T-helper 1 cell treated with Interleukin-12 subunit alpha and Interleukin-12 subunit beta and Interleukin-4 antibody, amounts not matched to agents 30 ng/mL and 1 ng/mL, for 36 hours (primary cell): ENCODE data around the gene UTS2R. TPM values are rescaled to one million over a fixed set of nuclear protein-coding genes. Genes with fewer than 3 reads are reported as not detected.

ENCODE experiments used
- intact Hi-C: fragments of 100-400 bp; cut with micrococcal nuclease; formaldehyde crosslinking; loops from one replicate; pipeline ENCODE4 v1.15.1; 2024
- total RNA-seq: library from RNA; stranded (reverse); gene quantifications from 2 replicates; pipeline ENCODE4 v1.2.3, GENCODE V29; 2022

UTS2R gene
- total RNA-seq, 1 donor from 2014 or later, result 0.15 TPM

DNA sequence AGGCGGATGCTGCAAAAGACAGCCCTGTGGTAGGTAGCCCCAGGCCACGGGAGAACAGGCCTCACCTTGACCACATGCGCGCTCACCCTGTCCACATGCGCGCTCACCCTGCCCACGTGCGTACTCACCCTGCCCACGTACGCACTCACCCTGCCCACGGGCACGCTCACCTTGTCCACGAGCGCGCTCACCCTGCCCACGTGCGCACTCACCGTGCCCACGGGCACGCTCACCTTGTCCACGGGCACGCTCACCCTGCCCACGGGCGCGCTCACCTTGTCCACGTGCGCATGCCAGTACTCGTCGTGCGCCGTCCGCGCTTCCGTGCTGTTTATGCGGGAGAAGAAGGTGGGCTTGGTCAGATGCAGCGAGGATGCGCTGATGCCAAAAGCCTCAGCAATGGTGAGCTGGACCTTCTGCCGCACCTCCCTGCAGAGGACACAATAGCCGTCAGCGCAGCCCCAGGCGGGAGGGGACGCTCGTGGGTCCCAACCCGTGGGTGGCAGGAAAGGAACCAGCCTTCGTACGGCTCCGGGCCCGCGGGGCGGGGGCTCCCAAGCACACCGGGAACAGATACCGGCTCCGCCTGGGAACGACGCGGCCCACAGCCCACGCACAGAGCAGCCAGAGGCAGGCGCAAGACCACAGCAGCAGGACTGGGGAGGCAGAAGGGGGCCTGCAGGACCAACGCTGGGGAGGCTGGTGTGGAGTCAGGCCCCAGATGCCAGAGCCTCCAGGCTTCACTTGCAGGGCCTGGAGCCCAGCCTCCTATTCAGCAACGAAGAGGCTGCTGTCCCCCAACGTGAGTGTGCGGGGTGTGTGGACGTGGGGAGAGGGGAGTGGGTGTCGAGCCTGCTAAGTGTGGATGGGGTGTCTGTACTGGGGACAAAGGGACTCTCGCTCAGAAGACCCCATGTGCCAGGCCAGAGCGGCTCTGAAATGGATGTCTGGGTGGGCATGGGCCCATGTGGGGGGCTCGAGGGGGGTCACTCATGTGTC lies 32.4 kb downstream of the UTS2R start:
- intact Hi-C loops, result no loop called here

DNA sequence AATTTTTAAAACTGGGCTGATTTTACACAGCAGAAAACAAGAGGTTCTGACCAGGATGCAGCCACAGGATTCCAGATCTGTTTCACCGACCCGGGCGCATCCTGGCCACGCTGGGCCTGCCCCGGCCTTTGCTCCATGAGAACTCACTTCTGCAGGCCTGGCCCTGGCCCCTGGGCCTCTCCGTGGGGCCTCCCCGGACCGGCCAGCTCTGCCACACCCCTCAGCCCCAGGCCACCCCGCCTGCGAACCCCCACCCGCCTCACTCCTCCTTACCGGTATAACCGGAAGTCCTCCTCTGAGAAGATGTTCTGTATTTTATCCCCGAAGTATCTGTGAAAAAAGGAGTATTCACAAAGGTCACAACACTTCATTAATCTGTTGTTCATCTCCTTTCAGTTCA lies 33.5 kb downstream of the UTS2R start:
- intact Hi-C loops, result no loop called here

DNA sequence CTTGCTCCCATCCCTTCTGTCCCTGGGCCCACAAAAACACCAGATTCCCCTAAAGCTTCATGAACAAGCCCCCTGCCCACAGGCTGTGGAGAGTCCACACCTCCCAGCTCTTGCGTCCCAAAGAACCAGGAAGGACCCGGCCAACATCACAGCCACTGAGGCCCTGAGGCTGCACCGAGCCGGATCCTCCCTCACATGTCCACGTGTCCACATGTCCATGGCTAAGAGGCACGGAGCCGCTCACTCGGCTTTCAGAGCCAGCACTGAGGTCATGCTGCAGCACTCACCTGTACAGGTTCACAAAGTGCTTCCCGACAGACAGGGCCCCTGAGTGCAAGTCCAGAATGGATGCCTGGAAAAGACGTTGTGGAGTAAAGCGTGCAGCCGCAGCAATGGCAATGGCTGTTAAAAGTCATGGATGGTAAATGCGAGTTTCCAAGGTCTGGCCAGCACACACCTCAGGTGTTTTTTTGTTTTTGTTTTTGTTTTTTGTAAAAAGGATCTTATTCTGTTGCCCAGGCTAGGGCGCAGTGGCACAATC lies 34.6 kb downstream of the UTS2R start:
- intact Hi-C loops, result no loop called here

DNA sequence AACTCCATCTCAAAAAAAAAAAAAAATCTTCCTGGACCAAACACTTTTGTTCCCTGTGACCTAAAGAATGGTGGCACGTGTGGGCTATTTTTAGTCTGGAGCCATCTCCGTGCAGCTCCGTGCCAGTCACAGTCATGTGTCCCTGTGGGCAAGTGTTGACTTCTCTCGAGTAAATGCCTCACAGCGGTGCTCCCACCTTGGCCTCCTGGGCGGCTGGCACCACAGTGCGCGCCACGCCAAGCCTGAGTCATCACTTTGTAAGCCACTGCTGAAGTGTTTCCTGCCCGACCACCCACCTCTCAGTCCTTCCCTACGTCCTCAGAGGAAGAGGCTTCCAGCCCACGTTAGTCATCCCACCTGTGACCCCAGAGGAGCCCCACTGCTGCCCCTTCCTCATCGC lies 35.7 kb downstream of the UTS2R start:
- intact Hi-C loops, result no loop called here

DNA sequence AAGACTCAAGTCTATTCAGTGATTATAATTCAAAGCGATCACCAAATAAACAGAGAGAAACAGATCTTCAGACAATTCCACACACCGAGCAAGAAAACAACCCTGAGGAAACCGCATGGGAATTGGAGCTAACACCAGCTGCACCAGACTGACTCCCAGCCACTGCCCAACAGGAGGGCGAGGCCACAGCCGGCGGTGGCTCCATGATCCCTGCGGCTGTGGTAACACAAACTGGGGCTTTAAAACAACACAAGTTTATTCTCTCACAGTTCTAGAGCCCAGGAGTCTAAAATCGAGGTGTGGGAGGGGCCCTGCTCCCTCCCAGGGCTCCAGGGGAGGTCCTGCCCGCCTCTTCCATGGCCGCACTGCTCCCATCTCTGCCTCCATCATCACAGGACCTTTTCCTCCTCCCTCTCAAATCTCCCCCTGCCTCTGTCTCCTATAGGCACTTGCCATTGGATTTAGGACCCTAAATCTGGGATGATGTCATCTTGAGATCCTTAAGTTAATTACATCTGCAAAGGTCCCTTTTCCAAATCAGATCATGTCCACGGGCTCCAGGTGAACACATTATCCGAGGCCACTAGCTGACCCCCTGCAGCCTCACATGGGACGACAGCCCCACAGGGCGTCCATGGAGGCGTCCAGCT lies 36.8 kb downstream of the UTS2R start:
- intact Hi-C loops, result no loop called here

DNA sequence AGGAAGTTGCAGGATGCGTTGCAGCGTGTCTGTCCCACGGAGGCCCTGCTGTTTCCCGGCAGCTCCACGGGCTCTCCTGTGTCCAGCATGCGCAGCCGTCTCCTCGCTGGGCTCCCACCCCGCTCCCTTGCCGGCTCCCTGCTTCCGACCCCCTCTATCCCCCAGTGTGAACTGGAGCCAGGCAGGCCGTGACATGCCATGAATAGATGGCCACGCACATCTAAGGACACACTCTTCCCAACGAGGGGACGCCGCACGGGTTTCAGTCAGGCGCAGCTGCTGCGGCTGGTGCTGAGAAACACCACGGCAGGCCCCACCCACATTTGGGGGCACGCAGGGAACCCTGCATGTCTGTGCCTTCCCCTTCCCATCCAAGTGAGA lies 37.4 kb downstream of the UTS2R start:
- intact Hi-C loops, result no loop called here

DNA sequence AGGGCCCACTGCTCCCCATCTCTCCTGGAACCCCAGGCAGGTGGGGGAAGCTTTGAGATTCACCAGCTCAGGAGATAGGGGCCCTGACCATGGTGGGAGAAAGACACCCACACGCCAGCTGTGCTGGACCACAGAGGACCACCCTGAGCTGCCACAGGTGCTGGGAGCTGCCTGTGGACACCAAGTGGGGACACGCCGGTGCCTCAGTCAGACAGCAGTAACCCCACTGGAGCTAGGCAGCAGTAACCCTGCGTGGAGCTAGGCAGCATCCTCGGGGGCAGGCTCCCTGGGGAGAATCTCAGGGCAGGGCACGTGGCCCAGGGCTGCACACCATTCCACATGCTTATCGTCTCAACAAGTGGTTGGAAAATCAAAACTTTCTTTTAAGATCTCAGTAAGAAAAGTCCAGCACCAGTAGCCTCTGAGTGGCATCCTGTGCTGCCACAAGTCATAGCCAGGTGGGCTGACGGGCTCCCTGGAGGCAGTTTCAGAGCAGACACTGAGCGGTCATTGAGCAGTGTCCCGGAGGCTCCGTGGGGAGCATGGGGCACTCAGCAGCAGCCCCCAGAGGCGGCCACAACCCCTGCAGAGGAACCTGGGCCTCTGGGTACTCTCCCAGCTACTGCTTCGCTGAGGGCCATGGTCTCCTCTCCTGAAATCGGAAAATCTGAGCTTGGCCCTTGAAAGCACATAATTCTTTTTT lies 38.6 kb downstream of the UTS2R start:
- intact Hi-C loops, result loop anchor here (10.0 kb wide), 1 partner anchor 205 kb away; no protein-coding TSS in a partner anchor

DNA sequence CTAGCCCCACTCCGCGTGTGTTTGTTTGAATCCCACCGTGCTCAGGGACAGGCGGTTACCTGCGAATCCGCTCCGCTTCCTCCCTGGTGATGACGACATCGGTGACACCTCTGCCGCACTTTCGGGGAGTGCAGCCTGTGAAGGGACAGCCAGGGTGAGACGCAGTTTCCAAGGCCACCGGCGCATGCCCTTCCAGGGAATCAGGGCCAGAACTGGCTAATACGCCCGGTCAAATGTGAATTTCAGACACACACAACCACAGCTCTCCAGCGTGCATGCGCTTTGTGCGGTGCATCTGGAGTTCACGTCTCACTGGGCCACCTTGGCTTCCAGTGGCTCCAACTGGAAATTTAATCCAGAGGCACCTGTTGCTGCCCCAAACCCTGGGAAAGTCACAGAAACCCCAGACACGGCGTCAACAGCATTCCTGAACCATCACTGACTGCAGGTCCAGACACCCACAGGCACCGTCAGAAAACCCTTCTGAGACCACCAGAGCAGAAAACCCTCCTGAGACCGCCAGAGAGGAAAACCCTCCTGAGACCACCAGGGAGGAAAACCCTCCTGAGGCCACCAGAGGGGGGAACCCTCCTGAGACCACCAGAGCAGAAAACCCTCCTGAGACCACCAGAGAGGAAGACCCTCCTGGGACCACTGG lies 40.0 kb downstream of the UTS2R start:
- intact Hi-C loops, result loop anchor here (10.0 kb wide), 1 partner anchor 207 kb away; no protein-coding TSS in a partner anchor

DNA sequence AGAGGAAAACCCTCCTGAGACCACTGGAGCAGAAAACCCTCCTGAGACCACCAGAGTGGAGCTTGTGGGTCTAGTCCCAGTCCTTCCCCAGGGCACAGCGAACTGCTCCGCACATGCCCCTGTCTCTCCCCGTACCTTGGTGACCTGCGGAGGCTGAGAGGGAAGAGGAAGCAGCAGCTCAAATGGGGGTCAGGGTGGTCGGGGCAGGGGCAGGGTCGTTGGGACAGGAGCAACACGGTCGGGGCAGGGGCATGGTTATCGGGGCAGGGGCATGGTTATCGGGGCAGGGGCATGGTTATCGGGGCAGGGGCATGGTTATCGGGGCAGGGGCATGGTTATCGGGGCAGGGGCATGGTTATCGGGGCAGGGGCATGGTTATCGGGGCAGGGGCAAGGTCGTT lies 40.5 kb downstream of the UTS2R start:
- intact Hi-C loops, result loop anchor here (10.0 kb wide), 1 partner anchor 207 kb away; no protein-coding TSS in a partner anchor

DNA sequence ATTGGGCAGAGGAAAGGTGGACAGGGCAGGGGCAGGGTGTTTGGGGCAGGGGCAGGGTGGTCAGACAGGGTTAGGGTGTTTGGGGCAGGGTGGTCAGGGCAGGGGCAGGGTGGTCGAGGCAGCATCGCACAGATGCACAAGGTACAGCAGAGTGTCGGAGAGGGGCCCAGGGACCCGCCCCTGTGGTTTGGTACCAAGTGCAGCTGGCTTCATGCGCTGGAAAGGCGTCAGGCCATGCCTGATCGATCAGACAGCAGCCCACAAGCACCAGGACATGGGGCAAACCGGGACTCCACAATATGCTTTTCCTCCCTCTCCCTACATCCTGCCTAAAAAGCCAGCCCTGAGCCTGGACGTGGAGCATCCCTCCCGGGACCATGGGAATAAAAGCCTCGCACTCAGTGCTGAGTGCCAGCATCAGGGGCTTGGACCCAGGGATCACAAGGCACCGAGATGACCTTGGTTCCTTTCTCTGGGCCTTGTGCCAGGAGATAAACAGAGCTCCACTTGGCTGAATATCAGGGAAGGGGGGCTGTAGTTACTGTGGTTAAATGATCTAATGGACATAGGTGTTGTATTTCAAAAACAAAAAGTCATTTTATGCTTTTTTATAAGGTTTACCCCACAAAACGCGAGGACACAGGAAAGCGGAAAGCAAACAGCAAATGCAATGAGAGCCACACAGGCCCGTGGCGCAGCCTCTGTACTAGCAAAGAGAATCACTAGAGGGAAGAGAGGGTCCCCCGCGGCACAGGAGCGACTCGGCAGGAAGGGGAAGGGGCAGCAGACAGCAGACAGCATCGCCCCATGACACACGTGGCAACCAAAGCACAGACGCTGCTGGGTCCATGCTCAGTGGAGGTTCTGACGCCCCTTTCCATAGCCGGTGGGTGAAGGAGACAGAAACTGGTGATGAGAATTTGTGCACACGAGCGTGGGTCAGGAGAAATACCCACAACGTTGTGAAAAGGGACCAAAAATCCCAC lies 41.3 kb downstream of the UTS2R start:
- intact Hi-C loops, result loop anchor here (10.0 kb wide), 1 partner anchor 208 kb away; no protein-coding TSS in a partner anchor

DNA sequence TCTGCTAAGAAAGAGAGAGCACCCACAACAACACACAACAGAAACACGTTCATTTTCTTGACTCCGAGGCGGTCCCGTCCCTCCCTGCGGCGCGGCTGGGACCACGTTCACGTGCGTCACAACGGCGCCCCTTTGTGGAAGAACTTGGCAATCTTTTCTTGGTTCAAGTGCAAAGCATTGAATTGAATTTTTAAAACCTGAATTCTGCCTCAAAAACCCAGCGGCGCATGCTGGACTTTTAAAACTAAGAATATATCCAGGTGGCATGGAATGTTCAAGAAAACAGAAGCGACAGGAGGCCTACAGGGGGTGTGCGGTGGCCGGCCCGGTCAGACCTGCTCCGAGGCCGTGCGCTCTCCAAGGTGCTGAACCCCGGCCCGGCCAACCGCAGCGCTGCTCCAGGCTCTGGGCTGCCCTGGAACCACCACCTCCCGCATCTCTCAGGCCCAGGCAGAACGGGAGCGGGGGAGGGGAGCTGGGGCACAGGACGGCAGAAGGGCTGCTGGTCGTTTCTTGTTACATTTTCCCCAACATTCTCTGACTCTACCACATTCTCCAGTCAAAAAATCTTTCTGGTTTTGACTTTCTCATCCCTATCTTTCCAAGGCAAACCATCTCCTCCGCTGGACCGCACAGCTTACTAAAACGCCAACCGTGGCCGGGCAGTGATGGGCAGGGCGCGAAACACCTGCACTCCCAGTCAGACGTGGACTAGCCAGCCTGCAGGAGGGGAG lies 43.1 kb downstream of the UTS2R start:
- intact Hi-C loops, result loop anchor here (1.0 to 10.0 kb wide), 3 partner anchors 14 to 210 kb away; no protein-coding TSS in a partner anchor

DNA sequence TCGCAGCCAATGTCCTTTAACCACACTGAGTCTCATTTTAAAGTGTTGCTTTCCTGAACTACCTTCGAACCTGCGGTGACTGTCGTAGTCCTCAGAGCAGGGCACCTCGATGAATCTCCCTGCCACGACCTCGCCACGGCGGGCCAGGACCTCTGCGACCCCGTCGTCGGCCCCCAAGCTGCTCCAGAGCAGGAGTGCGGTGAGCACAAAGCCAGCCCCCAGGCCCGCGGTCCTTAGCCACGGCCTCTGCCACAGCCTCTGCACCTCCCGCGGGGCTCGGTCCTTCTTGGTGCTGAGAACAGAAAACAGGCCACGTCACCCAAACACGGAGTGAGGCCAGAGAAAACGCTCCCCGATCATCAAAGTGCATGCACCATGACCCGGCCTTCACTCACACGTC lies 43.8 kb downstream of the UTS2R start:
- intact Hi-C loops, result loop anchor here (2.0 to 10.0 kb wide), 2 partner anchors 15 to 211 kb away; no protein-coding TSS in a partner anchor

DNA sequence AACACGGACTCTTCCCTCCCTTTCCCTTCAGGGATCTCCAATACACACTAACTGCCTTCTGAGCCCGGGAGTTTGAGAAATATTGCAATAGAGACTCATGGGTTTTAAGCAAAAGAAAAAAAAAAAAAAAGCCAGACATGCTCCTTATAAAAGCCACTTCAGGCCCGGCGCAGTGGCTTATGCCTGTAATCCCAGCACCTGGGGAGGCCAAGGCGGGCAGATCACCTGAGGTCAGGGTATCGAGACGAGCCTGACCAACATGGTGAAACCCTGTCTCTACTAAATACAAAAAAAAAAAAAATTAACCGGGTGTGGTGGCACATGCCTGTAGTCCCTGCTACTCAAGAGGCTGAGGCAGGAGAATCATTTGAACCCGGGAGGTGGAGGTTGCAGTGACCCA lies 44.2 kb downstream of the UTS2R start:
- intact Hi-C loops, result loop anchor here (2.0 to 10.0 kb wide), 2 partner anchors 15 to 211 kb away; no protein-coding TSS in a partner anchor

DNA sequence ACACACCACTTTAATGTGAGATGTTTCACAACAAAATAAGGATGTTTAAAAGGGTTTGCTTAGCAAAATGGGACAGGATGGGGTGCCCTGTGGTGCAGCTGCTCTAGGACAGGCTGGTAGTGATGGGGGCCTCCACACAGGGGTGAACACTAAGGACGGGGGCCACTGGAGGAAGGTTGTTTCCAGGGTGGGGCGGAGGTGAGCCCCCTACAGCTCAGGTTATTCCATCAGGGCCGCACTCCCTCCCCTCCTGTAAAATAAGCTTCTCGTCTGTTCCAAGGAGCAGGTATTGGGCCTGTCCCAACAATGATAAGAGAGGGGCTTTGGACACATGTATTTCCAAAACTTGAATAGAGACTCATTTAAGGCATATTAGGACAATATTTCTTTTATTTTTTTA lies 44.7 kb downstream of the UTS2R start:
- intact Hi-C loops, result loop anchor here (10.0 kb wide), 1 partner anchor 211 kb away; no protein-coding TSS in a partner anchor

DNA sequence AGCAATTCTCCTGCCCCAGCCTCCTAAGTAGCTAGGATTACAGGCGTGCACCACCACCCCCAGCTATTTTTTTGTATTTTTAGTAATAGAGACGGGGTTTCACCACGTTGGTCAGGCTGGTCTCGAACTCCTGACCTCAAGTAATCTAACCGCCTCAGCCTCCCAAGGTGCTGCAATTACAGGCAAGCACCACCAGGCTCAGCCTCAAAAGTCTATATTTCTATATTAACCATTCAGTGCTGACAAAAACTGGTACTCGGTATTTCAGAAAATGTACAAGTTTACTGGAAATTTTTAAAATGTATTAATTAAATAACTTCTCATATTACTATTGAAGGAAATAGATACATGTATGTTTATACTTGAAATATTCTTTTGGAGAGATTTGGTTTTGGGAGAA lies 45.2 kb downstream of the UTS2R start:
- intact Hi-C loops, result loop anchor here (10.0 kb wide), 1 partner anchor 212 kb away; no protein-coding TSS in a partner anchor

DNA sequence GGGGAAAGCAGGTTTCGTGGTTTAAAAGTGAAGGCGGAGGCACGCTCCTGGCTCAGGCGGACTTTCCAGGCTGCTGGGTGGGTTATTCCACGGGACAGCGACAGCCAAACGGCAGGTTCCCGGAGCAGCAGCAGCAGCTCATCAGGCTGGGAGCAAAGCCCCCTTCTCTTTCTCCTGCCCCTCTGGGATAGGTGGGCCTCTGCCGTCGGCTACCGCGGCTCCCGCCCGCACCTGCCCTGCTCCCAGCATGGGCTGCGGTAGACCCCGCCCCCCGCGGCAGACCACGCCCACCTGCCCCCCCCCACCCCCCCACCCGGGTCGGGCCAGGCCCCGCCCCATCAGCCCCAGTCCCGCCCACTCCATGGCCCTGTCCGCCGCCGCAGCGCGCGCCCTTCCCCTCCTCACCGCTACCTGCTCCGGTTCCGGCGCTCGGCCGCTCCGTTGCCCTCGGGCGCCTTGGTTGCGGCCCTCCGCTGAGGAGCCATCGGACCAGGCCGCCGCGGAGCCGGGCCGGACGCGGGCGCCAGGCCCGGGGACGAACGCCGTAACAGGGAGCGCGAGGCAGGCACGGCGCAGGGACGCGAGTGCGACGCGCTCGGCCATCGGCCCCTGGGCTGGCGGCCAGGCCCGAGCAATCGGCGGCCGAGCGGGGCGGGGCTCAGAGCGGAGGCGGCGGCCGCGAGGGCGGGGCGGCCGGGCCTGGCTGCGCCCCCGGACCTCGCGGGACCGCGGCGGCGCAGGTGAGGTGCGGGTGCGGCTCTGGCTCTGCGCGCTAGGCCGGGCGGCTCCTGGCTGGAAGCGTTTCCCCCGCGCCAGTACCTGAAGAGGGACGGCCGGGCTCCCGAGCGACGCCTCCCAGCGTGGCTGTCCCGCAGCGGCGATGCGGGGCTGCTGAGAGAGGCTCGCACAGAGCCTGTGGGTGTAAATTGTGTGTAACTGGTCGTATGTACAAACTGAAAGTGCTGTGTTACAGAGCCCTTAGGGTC lies 46.7 kb downstream of the UTS2R start, which contains the start of the genes HEXD and OGFOD3:
HEXD (plus strand) TSS at position 347 of the 986 bp plus-strand sequence. CDS start 1,453 bp downstream, outside the sequence.
OGFOD3 (minus strand) TSS at position 586 of the 986 bp plus-strand sequence; CDS start at position 485, 101 bp downstream.
- intact Hi-C loops, result loop anchor here (1.0 to 10.0 kb wide), 6 partner anchors 125 to 230 kb away; partner anchors contain the start of genes CSNK1D and WDR45B

DNA sequence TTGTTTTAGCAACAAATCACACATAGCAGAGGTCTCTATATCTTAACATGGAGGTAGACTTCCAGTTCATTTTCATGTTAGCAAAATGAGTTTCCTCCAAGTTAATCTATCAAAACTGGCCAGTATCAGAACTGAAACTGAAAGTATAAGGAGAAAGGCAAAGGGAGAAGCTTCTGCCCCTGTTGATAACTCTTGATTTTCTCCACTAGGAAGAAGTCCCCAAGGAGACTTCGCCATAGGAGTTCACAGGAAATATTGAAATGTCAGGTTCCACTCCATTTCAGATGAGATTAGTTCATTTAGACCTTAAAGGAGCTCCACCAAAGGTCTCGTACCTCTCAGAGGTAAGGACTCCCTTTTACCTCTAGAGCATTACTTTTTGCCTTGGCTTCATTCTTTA lies 48.0 kb downstream of the UTS2R start:
- intact Hi-C loops, result loop anchor here (1.0 to 10.0 kb wide), 10 partner anchors 30 to 382 kb away; partner anchors contain the start of genes CSNK1D, DCXR and NARF
